IPS-NIHi11 (cell line): Measurements from ENCODE around the gene MRM3.
A peak's percentile ranks its signal among the peaks of the same experiment; 100 is the strongest.
"Not testable (repeated sequence)": the region's sequence is repeated elsewhere in the genome, so short reads cannot be mapped to it uniquely, and the experiment has no call there.

Source experiments
- DNase-seq: peaks from one replicate; pipeline ENCODE4 v3.0.0; 2012; ENCODE audit warnings: mixed read lengths, low spot score

MRM3 gene, protein sequence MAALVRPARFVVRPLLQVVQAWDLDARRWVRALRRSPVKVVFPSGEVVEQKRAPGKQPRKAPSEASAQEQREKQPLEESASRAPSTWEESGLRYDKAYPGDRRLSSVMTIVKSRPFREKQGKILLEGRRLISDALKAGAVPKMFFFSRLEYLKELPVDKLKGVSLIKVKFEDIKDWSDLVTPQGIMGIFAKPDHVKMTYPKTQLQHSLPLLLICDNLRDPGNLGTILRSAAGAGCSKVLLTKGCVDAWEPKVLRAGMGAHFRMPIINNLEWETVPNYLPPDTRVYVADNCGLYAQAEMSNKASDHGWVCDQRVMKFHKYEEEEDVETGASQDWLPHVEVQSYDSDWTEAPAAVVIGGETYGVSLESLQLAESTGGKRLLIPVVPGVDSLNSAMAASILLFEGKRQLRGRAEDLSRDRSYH

DNA sequence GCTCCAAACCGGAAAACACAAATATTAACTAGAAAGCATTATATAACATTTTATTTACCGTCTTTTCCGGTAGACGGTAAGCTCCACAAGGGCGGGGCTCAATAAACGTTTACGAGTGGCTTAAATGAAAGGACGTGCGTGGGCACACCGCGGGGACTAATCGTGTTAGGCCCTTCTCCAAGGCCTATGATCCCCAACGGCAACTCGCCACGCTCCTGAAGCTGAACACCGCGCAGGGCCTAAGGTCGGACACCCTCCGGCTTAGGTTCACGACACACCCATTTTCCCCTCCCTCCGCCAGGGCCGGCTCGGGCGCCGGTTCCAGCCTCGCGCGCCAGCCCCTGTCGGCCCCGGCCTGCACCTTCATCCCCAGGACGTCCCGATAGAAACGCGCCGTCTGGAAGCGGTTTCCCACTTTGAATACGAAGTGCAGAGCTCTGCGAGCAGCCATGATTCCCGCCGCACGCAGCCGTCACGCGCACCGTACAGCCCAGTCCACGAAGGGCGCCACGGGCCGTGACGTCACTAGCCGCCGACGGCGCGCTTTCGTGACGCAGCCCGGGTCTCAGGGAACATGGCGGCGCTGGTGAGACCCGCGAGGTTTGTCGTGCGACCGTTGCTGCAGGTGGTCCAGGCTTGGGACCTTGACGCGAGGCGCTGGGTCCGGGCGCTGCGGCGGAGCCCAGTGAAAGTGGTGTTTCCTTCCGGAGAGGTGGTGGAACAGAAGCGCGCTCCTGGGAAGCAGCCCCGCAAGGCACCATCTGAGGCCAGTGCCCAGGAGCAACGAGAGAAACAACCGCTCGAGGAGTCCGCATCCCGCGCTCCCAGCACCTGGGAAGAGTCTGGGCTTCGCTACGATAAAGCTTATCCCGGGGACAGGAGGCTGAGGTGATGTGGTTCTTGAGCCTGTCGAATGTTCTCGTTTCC lies at the start of gene MRM3, which contains the start of gene GLOD4:
MRM3 (plus strand) TSS at position 549 of the 927 bp plus-strand sequence; CDS start at position 575, 26 bp downstream.
GLOD4 (minus strand) TSS at position 476 of the 927 bp plus-strand sequence; CDS start at position 451, 25 bp downstream.
- peak; percentile 99 for DNase-seq

DNA sequence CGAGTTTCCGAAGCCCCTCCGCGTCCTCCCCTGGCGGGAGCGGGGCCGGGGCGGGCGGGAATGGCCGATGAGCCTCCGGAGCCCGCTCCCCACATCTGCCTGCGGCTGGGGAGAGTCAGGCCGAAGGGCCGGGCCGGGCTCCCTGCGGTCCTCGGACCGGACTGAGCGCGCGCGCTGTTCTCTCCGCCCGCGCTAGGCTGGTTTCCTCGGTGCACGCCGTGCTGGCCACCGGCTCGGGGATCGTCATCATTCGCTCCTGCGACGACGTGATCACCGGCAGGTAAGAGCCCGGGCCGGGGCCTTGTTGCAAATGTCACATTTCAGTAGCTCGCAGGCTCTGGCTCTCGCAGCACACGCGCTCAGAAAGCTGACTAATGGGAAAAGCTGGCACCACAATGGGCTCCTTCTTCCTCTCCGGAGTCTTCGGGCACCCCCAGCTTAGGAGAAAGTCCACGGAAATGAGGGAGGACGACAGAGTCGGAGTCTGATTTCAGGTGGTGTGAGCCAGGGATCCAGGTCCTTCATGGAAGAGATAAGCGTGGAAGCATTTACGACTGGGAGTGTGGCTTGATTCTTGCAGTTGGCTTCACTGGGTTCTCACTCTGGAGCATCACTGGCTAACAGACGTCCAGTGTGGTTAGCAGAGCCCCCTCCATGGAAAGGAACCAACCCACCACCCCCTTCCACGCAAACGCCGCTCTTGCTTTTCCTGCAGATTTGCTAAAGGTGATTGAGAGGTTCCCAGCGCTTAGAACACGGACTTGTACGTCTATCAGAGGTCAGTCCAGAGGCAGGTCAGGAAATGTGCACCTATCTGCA lies 49.0 kb upstream of the MRM3 start:
- DNase-seq, result peak; percentile 65

DNA sequence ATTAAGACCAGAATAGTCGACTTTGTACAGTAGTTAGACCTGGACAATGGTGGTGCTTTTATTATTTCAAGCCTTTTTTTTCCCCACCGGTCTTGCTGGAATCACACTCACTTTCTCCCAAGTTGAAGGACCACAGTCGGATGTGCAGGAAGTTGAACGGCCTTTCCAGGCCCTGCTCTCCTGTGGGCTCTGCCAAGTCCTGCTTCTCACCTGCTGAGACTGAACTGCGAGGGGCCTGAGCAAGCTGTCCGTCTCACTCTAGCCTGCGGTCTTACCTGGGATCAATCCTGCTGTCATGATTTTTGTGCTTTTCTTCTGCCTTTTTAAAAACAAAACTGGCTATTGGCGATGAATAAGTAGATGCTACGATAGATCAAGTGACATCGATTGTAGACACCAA lies 48.4 kb upstream of the MRM3 start:
- no peak for DNase-seq

DNA sequence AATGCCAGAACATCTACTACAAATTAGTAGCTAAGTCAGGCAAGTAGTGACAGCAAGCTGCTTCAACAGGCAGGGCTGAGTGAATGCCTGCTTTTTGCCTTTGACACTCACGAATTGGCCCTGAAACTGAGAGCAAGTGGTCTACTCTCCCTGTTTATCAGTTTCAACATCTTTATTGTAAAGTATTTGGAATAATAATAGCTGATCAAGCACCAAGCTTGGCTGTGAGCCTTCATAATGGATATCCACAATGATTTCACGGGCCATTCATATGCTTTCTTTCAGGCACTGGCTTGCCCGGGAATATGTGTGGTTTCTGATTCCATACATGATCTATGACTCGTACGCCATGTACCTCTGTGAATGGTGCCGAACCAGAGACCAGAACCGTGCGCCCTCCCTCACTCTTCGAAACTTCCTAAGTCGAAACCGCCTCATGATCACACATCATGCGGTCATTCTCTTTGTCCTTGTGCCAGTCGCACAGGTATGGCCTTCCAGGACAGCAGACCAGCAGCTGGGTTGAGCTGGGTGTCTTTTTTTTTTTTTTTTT lies 44.5 kb upstream of the MRM3 start:
- DNase-seq, result no peak

DNA sequence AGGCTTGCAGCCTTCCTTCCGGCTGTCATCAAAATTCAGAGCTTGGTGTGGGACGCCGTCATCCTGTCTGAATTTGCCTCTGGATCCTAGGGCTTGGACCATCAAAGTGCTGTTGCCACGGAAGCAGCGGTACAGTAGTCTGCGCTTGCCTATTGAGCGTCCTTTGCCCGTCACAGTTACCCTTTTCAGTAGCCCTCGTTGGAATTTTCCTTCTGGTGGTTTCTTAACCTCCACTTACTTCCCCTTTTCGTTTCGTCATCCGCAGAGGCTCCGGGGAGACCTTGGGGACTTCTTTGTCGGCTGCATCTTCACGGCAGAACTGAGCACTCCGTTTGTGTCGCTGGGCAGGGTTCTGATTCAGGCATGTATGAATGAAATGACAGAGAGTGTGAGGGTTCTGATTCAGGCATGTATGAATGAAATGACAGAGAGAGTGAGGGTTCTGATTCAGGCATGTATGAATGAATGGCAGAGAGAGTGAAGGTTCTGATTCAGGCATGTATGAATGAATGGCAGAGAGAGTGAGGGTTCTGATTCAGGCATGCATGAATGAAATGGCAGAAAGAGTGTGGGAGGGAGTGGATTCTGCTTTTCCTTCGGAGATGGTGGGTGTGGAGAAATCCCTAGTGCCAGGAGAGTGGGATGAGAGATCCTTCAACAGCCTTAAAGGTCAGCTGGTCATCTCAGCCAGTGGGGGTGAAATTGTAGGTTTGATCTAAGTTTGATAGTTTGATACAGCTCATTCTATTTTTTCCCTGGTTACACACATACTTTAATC lies 41.7 kb upstream of the MRM3 start:
- DNase-seq, result no peak

DNA sequence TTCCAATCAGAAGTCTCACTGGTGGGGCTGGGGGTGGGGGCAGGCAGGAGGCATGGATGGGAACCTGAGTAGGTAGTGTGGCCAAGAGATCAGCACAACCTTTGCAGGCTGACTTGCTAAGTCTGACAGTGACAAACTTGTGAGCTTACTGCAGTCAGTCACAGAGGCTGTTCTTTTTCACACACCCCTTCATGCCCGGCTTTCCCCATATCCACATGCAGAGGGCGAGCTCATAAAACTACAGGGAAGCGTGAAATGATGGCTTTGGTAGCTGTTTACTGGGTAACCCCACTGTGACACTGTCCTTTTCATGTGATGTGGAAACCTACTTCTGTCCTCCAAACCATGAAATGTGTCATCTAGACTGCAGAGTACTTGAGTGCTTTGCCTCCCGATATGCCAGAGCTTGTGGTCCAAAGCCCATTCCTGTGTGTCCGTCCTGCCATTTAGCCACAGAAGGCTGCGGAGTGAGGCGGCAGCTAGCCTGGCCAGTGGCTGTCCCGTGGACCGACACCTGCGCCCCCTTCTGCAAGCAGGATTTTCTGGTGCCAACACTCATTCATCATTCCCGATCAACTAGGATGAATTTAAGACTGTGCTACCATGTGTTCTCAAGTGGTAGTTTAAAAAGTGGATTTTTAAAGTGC lies 39.9 kb upstream of the MRM3 start:
- DNase-seq, result no peak

DNA sequence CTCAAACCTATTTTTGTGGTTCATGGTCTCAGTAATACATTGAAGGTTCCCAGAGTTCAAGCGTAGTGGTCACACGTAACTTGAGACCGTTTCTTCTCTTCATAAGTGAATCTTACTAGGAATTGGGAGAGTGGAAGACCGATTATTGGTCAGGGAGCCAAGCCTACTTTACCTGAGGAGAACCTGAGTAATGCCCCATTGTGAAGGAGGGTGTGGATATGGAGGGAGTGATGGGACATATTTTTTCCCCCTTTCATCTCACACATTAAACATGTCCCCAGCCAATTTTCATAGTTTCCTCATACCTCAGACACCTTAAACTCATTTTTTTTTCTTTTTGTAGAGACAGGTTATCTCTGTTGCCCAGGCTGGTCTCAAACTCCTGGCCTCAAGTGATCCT lies 39.0 kb upstream of the MRM3 start:
- DNase-seq, result no peak

DNA sequence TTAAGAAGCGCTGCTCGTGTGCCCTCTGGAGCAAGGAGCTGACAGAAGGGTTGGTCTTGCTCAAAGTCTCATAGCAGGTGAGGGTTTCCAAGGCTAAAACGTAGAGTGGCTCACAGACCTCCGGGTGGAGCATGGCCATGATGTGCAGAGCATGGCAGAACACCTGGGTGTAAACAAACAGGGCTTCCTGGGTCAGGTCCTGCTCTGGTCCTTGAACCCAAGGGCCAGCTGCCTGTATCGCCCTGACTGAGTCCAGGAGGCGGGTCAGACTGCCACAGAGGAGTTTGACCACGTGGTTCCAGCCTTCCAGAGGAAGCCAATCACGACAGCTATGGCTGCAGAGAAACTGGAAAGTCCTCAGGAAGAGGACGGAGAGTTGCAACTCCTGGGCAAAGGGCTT lies 37.2 kb upstream of the MRM3 start:
- no peak for DNase-seq

DNA sequence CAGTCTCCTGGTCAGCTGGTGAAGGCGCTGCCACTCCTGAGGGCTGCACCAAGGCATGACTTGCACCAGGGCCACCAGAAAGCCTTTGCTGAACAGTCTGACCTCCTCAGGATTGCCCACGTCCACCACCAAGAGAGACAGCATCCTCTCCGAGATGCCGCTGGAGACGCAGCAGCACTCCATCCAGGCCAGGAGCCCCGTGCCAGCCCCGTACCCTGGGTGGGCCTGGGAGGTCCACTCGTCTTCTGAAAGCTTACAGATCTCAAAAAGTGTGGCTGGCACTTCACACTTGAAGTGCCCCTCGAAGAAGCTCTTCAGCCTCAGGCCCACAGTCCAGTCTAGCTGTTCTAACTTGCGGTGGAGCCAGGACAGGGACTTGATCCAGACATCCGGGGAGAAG lies 36.7 kb upstream of the MRM3 start:
- DNase-seq, result no peak

DNA sequence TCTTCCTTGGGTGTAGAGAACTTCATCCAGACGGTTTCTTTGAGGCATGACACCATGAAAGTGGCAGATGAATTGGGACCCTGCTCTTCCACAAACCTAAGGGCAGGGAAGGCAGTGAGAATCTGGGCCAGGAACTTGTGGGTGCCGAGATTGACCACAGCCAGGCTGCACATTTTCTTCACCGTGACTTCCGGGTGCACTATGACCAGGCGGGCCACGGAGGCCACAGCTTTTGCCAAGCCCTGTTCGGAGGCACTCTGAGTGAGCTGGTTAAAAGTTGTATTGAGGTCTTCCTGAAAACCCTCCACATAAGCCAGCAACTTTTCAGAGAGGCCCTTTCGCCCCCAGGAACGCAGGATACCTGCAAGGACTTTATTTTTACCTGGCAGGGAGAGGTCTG lies 36.0 kb upstream of the MRM3 start:
- no peak for DNase-seq

DNA sequence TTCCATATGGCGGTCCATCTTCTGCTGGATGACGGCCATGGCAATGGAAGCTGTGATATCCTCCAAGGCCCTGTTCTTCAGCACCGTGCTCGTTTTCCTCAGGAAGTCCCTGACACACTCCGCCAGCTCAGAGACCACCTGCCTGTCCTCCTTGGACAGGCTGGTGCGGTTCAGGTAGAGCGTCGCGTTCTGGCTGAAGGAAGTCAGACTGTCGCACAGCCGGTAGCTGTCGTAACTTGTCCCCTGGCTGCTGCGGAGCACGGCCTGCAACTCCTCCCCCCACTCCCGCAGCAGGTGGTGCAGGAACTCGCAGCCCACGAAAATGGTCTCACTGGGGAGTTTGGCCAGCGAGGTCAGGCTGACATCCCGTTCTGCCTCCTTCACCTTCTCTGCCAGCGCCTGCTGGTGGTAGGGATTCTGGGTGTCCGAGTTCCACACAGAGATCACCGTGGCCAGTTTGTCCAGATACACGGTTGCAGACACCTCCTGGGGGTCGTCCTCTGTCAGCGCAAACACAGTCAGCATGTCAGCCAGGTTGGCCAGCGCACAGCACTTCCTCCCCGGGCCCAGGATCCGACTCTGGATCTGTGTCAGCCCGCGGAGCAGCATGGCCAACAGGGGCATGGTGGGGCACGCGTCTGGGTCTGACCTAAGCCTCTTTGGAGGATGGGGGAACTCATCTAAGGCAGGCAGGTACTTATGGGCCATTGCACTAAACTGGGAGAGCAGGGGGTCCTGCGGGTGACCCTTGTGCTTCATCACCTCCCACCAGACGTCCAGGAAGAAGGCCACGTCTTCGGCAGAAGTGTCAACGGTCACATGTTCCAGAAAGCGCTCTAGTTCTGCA lies 35.1 kb upstream of the MRM3 start:
- no peak for DNase-seq

DNA sequence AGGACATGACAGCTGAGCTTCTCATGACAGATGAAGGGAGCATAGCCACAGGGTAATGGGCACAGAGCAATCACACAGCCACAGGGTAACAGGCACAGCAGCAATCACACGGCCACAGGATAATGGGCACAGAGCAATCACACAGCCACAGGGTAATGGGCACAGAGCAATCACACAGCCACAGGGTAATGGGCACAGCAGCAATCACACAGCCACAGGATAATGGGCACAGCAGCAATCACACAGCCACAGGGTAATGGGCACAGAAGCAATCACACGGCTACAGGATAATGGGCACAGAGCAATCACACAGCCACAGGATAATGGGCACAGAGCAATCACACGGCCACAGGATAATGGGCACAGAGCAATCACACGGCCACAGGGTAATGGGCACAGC lies 33.5 kb upstream of the MRM3 start:
- DNase-seq, result not testable (repeated sequence)

DNA sequence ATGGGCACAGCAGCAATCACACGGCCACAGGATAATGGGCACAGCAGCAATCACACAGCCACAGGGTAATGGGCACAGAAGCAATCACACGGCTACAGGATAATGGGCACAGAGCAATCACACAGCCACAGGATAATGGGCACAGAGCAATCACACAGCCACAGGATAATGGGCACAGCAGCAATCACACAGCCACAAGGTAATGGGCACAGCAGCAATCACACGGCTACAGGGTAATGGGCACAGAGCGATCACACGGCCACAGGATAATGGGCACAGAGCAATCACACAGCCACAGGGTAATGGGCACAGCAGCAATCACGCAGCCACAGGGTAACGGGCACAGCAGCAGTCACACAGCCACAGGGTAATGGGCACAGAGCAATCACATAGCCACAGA lies 32.8 kb upstream of the MRM3 start:
- not testable (repeated sequence) for DNase-seq

DNA sequence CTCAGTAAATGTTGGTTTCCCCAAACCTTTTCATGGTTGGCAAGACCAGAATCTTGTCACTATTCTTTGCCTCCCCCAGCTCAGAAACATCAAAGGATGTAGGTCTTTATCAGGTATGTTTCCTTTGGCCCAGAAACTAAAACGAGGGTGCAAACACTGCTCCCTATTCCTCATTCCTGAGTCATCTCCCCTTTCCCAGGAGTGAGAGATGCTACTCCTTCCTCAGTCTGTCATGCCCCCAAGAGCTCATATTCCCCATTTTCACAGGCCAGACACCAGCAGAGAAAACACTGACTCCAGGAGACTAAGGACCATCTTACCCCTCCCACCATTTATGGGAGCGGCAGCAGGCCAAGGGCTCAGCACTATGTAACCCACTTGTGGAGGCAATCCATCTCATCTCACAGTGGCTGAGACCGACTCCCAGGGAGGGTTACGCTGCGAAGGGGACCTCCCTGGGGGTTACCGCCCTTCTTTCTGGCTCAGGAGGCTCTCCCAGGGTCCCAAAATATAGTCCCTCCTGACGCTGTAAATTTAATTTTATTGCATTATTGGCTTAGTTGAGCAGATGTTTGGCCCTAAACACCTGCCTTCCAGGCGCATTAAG lies 31.6 kb upstream of the MRM3 start:
- DNase-seq, result no peak

DNA sequence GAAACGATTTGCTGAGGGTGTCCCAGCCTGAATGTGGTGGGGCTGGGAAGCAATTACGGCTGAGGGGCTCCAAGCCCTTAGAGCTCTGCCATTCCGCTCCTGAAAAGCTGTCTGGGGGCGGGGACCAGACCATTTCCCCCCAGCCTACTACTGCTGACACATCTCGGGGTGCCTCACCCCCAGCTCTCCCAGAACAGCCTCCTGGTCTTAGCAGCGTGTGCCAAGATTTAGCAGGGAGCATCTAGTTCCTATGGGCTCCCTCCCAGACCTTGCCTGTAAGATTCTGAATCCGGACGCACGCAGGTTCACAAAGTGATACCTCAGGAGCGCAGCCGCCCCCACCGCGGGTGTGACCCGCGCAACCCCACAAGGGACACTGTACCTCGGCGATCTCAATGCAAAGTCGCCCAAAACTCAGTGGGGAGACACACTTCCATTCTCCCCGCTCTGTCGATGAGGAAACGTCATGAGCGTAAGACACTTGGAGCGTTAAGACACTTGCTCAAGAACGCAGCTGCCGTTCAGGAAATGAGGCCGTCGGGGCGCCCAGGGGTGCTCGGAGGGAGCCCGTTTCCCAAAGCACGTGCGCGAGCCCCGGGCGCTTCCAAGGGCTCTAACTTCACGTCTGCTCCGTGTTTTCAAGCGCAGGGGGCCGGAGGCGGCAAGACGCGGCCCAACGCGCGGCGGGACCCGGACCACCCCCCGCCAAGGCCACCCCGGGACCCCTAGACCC lies 30.7 kb upstream of the MRM3 start:
- peak; percentile 29 for DNase-seq

DNA sequence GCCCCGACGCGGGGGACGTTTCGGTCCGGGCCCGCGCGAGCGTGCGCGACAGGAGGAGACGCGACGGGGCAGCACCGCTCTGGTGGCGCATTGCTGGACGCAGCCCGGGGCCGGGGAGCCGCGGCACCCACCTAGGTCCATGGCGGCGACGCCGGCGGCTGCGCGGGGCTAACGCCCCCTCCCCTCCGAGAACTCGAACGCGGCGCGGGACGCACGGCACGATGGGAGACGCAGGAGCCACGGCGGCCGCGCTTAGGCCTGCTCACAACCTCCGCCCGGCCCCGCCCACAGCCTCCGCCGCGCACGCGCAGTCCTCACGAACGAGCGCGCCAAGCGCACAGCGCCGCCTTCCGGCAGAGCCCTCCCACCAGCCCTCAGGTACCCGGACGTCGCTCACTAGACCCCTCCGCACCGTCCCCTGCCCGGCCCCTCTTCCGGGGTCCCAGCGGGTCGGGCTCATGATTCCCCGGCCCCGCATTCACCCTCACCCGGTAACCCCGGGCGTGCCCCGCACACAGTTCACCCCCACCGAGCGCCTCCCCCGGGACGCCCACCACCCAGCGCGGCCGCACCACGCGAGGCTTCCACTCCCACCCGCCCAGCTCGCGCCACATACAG lies 30.0 kb upstream of the MRM3 start, which contains the start of gene GEMIN4:
GEMIN4 (minus strand) TSS at position 263 of the 618 bp plus-strand sequence; CDS start at position 141, 122 bp downstream.
- DNase-seq, result peak; percentile 99

DNA sequence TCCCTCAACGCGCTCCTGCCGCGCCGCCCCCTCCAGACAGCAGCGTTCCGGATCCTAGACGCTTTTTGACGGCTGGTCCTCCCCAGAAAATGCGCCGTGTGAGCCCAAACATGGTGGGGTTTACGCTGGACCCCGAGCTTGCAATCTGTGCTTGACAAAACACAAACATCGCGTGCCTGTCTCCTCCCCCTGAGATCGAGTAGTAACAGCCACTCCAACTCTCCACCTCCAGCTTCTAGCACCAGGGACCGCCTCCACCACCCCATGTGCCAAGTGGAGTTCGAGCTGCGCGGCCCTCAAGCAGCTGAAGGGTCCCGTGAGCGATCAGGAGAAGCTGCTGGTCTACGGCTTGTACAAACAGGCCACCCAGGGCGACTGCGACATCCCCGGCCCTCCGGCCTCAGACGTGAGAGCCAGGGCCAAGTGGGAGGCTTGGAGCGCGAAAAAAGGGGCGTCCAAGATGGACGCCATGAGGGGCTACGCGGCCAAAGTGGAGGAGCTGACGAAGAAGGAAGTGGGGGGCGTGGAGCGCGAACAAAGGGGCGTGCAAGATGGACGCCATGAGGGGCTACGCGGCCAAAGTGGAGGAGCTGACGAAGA lies 29.4 kb upstream of the MRM3 start:
- peak; percentile 56 for DNase-seq
